Activated B cell treated with CpG ODN at 0.5 μM for 24 hours (primary cell): ENCODE results near the gene WWOX. TPM values are rescaled to one million over a fixed set of nuclear protein-coding genes. Genes with fewer than 3 reads are reported as not detected.

Source experiments
- ATAC-seq: fragments of 200-7000 bp; cut with Tn5 transposase; one replicate; pipeline ENCODE4 v1.10.0; 2021; ENCODE audit warnings: low read depth, mild to moderate bottlenecking, moderate library complexity
- CTCF ChIA-PET: fragments of 350-600 bp; sonication (Branson Sonifier 250); formaldehyde crosslinking; loops from one replicate; lab custom pipeline; 2021; ENCODE audit warnings: antibody characterized with exemption; lab: Charles Lee
- POLR2A ChIA-PET: fragments of 350-600 bp; sonication (Branson Sonifier 250); formaldehyde crosslinking; loops from one replicate; lab custom pipeline; 2021; ENCODE audit warnings: antibody characterized with exemption; lab: Charles Lee
- DNase-seq: peaks from one replicate; pipeline ENCODE4 v3.0.0; 2022
- H3K27ac Mint-ChIP-seq: one replicate; pipeline ENCODE4 v1.8.0; 2020; ENCODE audit warnings: mixed read lengths
- H3K27me3 Mint-ChIP-seq: one replicate; pipeline ENCODE4 v1.8.0; 2021; ENCODE audit warnings: mixed read lengths
- H3K36me3 Mint-ChIP-seq: one replicate; pipeline ENCODE4 v1.8.0; 2021; ENCODE audit warnings: low read depth, mixed read lengths
- H3K4me1 Mint-ChIP-seq: one replicate; pipeline ENCODE4 v1.8.0; 2021; ENCODE audit warnings: mixed read lengths
- H3K4me3 Mint-ChIP-seq: one replicate; pipeline ENCODE4 v1.8.0; 2020; ENCODE audit warnings: mild to moderate bottlenecking, mixed read lengths
- H3K9me3 Mint-ChIP-seq: one replicate; pipeline ENCODE4 v1.8.0; 2020; ENCODE audit warnings: mixed read lengths
- CTCF ChIP-seq: fragments of 200-600 bp; IDR thresholded peaks from one replicate; pipeline ENCODE4 v1.8.0; 2022; ENCODE audit warnings: antibody characterized with exemption, mild to moderate bottlenecking
- intact Hi-C: fragments of 100-400 bp; cut with micrococcal nuclease; formaldehyde crosslinking; loops from one replicate; pipeline ENCODE4 v1.15.1; 2024
- total RNA-seq: library from RNA; stranded (reverse); gene quantifications from 2 replicates; pipeline ENCODE4 v1.2.3, GENCODE V29; 2022

WWOX gene
- total RNA-seq, 1 donor from 2014 or later, result 22.6 TPM

- H3K27me3 Mint-ChIP-seq, result no peaks in the 10 kb centered on the region
- H3K4me1 Mint-ChIP-seq, result no peaks in the 10 kb centered on the region
- POLR2A ChIA-PET, result no interaction called here
- no peak overlapping the region for H3K27ac Mint-ChIP-seq
- ATAC-seq (no peak), DNase-seq (no peak)
- intact Hi-C loops, result no loop called here
- CTCF ChIA-PET, result no interaction called here
- no peak overlapping the region for H3K4me3 Mint-ChIP-seq
- H3K36me3 Mint-ChIP-seq, result peaks cover 7% of the 10 kb centered on the region
- no peak for TF ChIP-seq CTCF
- H3K9me3 Mint-ChIP-seq, result no peaks in the 10 kb centered on the region
Observed at GRCh38 chr16:78425281-78425680, 325.8 kb downstream of the WWOX start.

GRCh38 chr16:78425891-78426510 lies 326.5 kb downstream of the WWOX start:
- Mint-ChIP-seq H3K4me1 (no peaks in the 10 kb centered on the region), H3K4me3 (no peak overlapping the region), H3K9me3 (no peaks in the 10 kb centered on the region), H3K36me3 (peaks cover 7% of the 10 kb centered on the region), H3K27me3 (no peaks in the 10 kb centered on the region), H3K27ac (no peak overlapping the region)
- ChIA-PET CTCF (no interaction called here), POLR2A (no interaction called here)
- ATAC-seq (no peak), DNase-seq (no peak)
- TF ChIP-seq CTCF, result no peak
- intact Hi-C loops, result no loop called here

GRCh38 chr16:78428193-78428592 lies 328.7 kb downstream of the WWOX start:
- ChIA-PET CTCF (no interaction called here), POLR2A (no interaction called here)
- ATAC-seq (no peak), DNase-seq (no peak)
- no peak overlapping the region for H3K4me3 Mint-ChIP-seq
- H3K36me3 Mint-ChIP-seq, result peaks cover 12% of the 10 kb centered on the region
- H3K4me1 Mint-ChIP-seq, result no peaks in the 10 kb centered on the region
- H3K27me3 Mint-ChIP-seq, result no peaks in the 10 kb centered on the region
- no peak for TF ChIP-seq CTCF
- H3K27ac Mint-ChIP-seq, result no peak overlapping the region
- H3K9me3 Mint-ChIP-seq, result no peaks in the 10 kb centered on the region
- intact Hi-C loops, result no loop called here

- Mint-ChIP-seq H3K27ac (no peak overlapping the region), H3K4me3 (no peak overlapping the region), H3K4me1 (no peaks in the 10 kb centered on the region), H3K36me3 (peaks cover 18% of the 10 kb centered on the region), H3K9me3 (no peaks in the 10 kb centered on the region), H3K27me3 (no peaks in the 10 kb centered on the region)
- POLR2A ChIA-PET, result no interaction called here
- no peak for ATAC-seq
- intact Hi-C loops, result loop anchor here (10.0 kb wide), 1 partner anchor 305 kb away; no protein-coding TSS in a partner anchor
- no peak for TF ChIP-seq CTCF
- CTCF ChIA-PET, result no interaction called here
- DNase-seq, result no peak
Observed at GRCh38 chr16:78430281-78430680, 330.8 kb downstream of the WWOX start.

- DNase-seq, result no peak
- intact Hi-C loops, result loop anchor here (10.0 kb wide), 1 partner anchor 306 kb away; no protein-coding TSS in a partner anchor
- no peak for TF ChIP-seq CTCF
- Mint-ChIP-seq H3K36me3 (peaks cover 18% of the 10 kb centered on the region), H3K27me3 (no peaks in the 10 kb centered on the region), H3K27ac (no peak overlapping the region), H3K4me1 (no peaks in the 10 kb centered on the region), H3K4me3 (no peak overlapping the region), H3K9me3 (no peaks in the 10 kb centered on the region)
- ATAC-seq, result no peak
- ChIA-PET CTCF (interaction anchor here (0.7 kb wide), 1 partner anchor 58 kb away, joined by 3 read pairs; no protein-coding TSS in a partner anchor), POLR2A (interaction anchor here (0.7 kb wide), 2 partner anchors 282 to 332 kb away, joined by 3 to 4 read pairs; no protein-coding TSS in a partner anchor)
Observed at GRCh38 chr16:78431004-78431670, 331.7 kb downstream of the WWOX start.
